Measurements from ENCODE around the gene FSIP1. TPM values are rescaled to one million over a fixed set of nuclear protein-coding genes. Genes with fewer than 3 reads are reported as not detected.

FSIP1 gene
- total RNA-seq, result 0.62 and 0.71 TPM in 2 replicates

- peak; percentile 69 for DNase-seq (ENCODE audit: low read depth)
- peak within 1 kb of the TSS; percentile 91 for H3K4me3 ChIP-seq (ENCODE audit: low read depth, low read length)
- H3K27me3 ChIP-seq (ENCODE audit: control insufficient read depth, insufficient read depth, low read length), result no peaks in the 10 kb centered on the region
- H3K36me3 ChIP-seq (ENCODE audit: control insufficient read depth, insufficient read depth, low read length), result no peaks in the 10 kb centered on the region
- TF ChIP-seq CTCF (IDR thresholded peaks at IDR 0.05; ENCODE audit: insufficient read depth, low read length, poor library complexity, severe bottlenecking), result no peak
Measured at GRCh38 chr15:39782441-39783138, at the start of gene FSIP1. TSS of gene FSIP1 (minus strand) at chr15:39782841. CDS start at chr15:39776524, 6,317 bp downstream.

DNA sequence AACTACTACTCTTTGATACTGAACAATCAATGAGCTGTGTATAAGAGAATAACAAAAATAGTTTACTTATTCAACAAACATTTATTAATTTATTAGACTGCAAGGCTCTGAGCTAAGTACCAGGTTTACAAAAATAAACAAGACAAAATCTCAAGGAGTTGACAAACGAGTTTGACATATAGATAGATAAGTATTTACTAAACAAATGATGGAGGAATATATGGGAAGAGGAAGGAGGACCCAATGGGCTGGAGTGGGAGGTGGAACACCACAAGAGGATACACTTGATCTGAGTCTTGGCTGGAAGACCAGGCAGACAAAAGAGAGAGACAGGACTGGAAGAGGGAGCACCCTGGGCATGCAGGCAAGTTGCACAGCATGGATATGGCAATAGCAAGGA is 47.5 kb upstream of the FSIP1 start:
- DNase-seq (ENCODE audit: low read depth), result no peak
- no peak for TF ChIP-seq CTCF (IDR thresholded peaks at IDR 0.05; ENCODE audit: insufficient read depth, low read length, poor library complexity, severe bottlenecking)
- H3K27me3 ChIP-seq (ENCODE audit: control insufficient read depth, insufficient read depth, low read length), result no peaks in the 10 kb centered on the region
- no peaks in the 10 kb centered on the region for H3K36me3 ChIP-seq (ENCODE audit: control insufficient read depth, insufficient read depth, low read length)
- H3K4me3 ChIP-seq (ENCODE audit: low read depth, low read length), result no peak overlapping the region

GRCh38 chr15:39828374-39828931 is 45.8 kb upstream of the FSIP1 start:
- Histone ChIP-seq H3K36me3 (ENCODE audit: control insufficient read depth, insufficient read depth, low read length) (no peaks in the 10 kb centered on the region), H3K4me3 (ENCODE audit: low read depth, low read length) (no peak overlapping the region), H3K27me3 (ENCODE audit: control insufficient read depth, insufficient read depth, low read length) (no peaks in the 10 kb centered on the region)
- TF ChIP-seq CTCF (IDR thresholded peaks at IDR 0.05; ENCODE audit: insufficient read depth, low read length, poor library complexity, severe bottlenecking), result no peak
- no peak for DNase-seq (ENCODE audit: low read depth)

- Histone ChIP-seq H3K4me3 (ENCODE audit: low read depth, low read length) (no peak overlapping the region), H3K27me3 (ENCODE audit: control insufficient read depth, insufficient read depth, low read length) (no peaks in the 10 kb centered on the region), H3K36me3 (ENCODE audit: control insufficient read depth, insufficient read depth, low read length) (no peaks in the 10 kb centered on the region)
- DNase-seq (ENCODE audit: low read depth), result no peak
- TF ChIP-seq CTCF (IDR thresholded peaks at IDR 0.05; ENCODE audit: insufficient read depth, low read length, poor library complexity, severe bottlenecking), result no peak
Measured at GRCh38 chr15:39826975-39827374, 44.3 kb upstream of the FSIP1 start.

DNA sequence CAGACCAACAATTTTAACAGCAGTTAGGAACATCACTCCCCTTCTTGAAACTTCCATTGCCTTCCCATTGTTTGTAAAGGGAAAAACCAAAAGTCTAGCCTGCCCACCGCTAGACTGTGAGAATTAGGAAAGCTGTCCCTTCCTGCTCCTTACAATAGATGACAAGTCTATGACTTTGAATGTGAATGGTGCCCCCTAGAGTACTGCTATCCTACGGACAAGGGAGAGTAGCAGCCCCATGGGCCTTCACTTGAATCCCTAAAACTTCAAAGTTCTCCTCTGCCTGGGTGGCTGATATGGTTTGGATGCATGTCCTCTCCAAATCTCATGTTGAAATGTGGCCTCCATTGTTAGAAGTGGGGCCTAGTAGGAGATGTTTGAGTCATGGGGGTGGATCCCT is 41.0 kb upstream of the FSIP1 start:
- H3K4me3 ChIP-seq (ENCODE audit: low read depth, low read length), result no peak overlapping the region
- no peak for TF ChIP-seq CTCF (IDR thresholded peaks at IDR 0.05; ENCODE audit: insufficient read depth, low read length, poor library complexity, severe bottlenecking)
- no peaks in the 10 kb centered on the region for H3K36me3 ChIP-seq (ENCODE audit: control insufficient read depth, insufficient read depth, low read length)
- no peaks in the 10 kb centered on the region for H3K27me3 ChIP-seq (ENCODE audit: control insufficient read depth, insufficient read depth, low read length)
- no peak for DNase-seq (ENCODE audit: low read depth)

All from kidney epithelial cell (primary cell).